Stimulated activated CD8-positive, alpha-beta memory T cell treated with anti-CD3 and anti-CD28 coated beads, Interleukin-4, amount 100 ng/mL, for 4 hours (primary cell): ENCODE measurements around the gene NQO1.

Source experiments
- DNase-seq, 2 donors: peaks; one replicate each; pipeline ENCODE4 v3.0.0-alpha.2; 2020; ENCODE audit warnings: low read depth in 2 of 2, low spot score in 1 of 2

Gene NQO1

GRCh38 chr16:69707920-69708683 lies 18.3 kb downstream of the NQO1 start:
- no peak for DNase-seq

- no peak for DNase-seq
Observed at GRCh38 chr16:69706975-69707340, 19.4 kb downstream of the NQO1 start.

DNA sequence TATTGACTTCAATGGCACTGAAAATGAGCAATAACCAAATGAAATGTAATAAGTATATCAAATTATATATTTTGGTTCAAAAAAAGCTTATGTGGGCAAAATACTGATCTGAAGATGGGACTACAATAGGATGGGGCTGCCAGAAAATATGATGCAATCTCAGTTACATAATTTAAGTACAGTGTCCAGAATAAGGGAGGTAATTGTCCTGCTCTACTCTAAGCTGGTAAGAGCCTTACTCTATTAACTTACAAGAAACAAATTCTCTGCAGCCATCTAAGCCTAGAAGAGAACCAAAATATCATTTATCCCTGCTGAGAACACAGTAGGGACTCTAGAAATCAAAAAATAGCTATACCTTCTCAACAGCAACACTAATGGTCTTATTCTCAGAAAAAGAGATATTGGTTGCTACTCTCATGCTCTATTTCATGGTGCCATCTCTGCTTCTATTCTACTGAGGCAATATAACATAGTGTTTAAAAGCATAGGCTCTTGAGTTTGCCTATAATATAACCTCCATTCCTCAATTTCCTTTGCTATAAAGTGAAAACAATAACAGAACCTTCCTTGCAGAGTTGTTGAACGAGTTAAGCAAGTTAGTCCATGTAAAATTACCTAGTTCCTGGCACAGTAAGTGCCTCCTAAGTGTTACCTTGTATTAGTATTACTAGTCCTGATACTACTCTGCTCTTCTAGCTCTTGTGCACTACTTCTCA lies 19.9 kb downstream of the NQO1 start:
- DNase-seq = no peak

DNA sequence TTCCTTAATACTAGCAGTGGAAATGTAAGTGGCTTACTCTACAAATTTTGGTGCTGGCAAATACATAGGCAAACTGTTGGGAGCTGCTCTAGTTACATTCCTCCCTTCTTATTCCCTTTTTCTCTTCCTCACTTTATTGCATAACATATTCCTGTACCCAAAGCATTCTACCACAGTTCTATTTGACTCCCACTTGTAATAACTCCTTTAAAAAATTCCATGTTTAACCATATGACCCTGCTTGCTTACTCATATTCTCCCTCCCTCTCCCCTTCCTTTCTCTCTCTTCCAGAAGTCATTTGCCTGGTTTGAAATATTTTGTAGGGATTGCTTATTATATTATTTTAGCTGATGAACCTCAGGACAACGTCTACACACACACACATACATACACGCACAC lies 22.7 kb downstream of the NQO1 start:
- DNase-seq = no peak

- no peak for DNase-seq
Observed at GRCh38 chr16:69701866-69702265, 24.5 kb downstream of the NQO1 start.

GRCh38 chr16:69701452-69701851 lies 24.9 kb downstream of the NQO1 start:
- no peak for DNase-seq

- DNase-seq = no peak
Observed at GRCh38 chr16:69699915-69700314, 26.4 kb downstream of the NQO1 start.

GRCh38 chr16:69698404-69698803 lies 28.0 kb downstream of the NQO1 start:
- DNase-seq = no peak

DNA sequence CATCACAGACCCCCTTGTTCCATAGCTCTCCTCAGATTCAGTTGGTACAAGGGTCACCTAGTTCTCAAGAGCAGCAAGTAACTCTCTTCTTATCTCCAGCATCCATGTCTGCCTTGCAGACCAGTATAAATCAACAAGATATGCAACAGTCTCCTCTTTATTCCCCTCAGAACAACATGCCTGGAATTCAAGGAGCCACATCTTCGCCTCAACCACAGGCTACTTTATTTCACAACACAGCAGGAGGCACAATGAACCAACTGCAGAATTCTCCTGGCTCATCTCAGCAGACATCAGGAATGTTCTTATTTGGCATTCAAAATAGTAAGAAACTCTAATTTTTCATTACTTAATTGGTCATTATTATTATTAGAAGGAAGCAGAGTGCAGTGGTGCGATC lies 32.4 kb downstream of the NQO1 start:
- DNase-seq = no peak

DNA sequence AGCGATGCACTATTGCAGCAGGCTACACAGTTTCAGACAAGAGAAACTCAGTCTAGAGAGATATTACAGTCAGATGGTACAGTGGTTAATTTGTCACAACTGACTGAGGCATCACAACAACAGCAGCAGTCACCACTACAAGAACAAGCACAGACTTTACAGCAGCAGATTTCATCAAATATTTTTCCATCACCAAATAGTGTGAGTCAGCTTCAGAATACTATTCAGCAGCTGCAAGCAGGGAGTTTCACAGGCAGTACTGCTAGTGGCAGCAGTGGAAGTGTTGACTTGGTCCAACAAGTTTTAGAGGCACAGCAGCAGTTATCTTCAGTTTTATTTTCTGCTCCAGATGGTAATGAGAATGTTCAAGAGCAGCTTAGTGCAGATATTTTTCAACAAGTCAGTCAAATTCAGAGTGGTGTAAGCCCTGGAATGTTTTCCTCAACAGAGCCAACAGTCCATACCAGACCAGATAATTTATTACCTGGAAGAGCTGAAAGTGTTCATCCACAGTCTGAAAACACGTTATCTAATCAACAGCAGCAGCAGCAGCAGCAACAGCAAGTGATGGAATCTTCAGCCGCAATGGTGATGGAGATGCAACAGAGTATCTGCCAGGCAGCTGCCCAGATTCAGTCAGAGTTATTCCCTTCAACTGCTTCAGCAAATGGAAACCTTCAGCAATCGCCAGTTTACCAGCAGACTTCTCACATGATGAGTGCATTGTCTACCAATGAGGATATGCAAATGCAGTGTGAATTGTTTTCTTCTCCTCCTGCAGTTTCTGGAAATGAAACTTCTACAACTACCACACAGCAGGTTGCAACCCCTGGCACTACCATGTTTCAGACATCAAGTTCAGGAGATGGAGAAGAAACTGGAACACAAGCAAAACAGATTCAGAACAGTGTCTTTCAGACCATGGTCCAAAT lies 34.1 kb downstream of the NQO1 start:
- DNase-seq = no peak

DNA sequence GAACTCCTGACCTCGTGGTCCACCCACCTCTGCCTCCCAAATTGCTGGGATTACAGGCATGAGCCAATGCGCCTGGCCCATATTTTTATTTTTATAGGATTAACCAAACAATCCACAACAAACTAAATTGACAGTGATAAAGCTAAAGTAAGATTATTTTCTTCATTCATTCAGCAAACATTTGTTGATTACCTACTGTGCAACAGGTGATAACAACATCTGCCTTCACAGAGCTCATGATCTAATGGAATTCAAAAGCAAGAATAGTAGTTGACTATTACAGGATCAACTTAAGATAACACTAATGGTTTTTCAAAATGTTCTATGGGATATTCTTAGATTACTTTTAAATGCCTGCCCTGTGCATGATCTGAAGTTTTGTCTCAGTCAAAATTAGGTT lies 37.8 kb downstream of the NQO1 start:
- DNase-seq = no peak

GRCh38 chr16:69680358-69680757 lies 46.0 kb downstream of the NQO1 start:
- no peak for DNase-seq

DNA sequence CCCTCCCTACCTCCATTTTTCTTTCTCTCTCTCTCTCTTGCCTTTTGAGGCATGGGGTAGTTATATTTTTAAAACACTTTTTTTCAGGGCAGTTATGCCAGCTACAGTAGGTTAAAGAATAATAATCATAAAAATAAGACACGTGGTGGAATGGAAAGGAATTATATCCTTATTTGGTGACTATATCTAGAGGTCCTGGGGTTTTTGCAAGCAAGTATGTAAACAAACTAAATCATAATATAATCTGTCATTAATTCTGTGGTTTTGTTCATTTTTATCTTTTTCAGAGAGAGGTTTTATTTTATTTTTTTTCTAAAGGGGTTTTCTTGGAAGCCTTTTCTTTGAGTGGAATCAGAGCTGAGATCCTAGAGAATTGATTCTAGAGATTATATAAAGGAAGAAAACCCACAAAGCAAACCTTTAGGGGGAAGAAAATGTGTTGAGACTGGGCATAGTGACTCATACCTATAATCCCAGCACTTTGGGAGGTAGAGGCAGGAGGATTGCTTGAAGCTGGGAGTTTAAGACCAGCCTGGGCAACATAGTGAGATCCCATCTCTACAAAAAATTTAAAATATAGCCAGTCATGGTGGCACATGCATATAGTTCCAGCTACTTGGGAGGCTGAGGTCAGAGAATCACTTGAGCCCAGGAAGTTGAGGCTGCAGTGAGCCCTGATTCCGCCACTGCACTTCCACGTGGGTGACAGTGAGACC lies 53.2 kb downstream of the NQO1 start:
- DNase-seq = no peak

DNA sequence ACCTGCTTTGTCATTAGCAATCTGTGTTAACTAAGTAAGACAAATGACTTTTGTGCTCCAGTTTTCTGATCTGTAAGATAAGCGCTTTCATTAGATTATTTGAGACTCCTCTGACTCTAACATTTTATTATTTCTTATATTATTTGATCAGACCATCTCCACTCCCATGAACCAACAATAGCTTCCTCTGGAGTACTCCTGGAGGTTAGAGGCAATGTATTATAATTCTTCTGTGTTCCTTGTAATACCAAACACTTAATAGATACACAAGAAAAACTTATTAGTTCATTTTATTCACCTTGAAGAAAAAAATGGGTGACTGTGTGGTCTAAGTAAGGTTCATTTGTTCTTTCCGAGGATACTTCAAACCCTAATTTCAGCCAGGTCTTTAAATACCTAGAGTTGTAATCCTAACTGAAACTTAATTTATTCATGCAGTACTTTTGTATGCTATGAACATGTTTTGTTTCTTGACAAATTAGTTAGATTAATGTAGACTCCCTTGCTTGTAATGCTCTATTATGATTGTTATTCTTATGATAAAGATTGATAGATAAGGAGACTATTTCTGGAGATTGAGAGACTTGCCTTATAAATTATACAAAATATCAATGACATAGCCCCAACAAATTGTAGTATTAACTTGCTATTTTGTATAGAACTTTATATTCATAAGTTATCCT lies 53.9 kb downstream of the NQO1 start:
- DNase-seq = no peak

- no peak for DNase-seq
Observed at GRCh38 chr16:69669577-69669976, 56.8 kb downstream of the NQO1 start.

GRCh38 chr16:69663846-69664245 lies 62.5 kb downstream of the NQO1 start:
- DNase-seq = no peak

- DNase-seq = no peak
Observed at GRCh38 chr16:69662901-69663300, 63.5 kb downstream of the NQO1 start.

GRCh38 chr16:69660166-69660565 lies 66.2 kb downstream of the NQO1 start:
- no peak for DNase-seq
